GM18498 (cell line): ENCODE results near the gene UBE2V1.
A peak's percentile ranks its signal among the peaks of the same experiment; 100 is the strongest.

ENCODE experiments used
- ATAC-seq: cut with Tn5 transposase; IDR thresholded peaks from one replicate; pipeline ENCODE4 v1.9.1; 2021; ENCODE audit warnings: mild to moderate bottlenecking, moderate library complexity; ENCODE audit not compliant: unreplicated experiment

The UBE2V1 gene

GRCh38 chr20:50049442-50050026 is 63.4 kb downstream of the UBE2V1 start:
- ATAC-seq, result no peak

- no peak for ATAC-seq
Measured at GRCh38 chr20:50048420-50049166, 64.4 kb downstream of the UBE2V1 start.

DNA sequence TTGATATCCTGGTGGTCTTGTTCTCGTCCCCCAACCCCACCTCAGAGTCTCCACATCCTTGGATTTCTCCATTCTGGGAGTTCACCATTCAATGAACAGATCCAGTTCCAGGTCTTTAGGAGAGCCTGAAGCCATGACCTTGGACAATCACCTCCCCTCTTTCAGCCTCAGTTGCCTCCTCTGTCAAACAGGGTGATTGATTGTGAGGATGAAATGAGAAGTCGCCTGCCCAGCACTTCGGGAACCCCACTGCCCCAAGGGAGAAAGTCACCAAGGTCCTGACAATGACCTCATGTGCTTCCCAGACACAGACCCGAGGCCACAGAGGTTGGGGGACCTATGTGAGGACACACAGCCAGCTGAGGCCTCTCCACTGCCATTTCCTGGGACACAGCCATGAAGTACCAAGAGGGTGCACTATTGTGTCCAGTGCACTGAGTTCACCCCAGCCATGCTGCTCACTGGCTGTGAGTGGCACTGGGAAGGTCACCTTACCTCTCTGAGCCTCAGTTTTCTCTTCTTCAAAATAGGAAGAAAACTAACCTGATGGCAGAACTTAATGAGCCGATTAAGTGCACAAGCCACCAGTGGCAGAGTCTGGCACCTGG is 68.5 kb downstream of the UBE2V1 start:
- ATAC-seq, result no peak

DNA sequence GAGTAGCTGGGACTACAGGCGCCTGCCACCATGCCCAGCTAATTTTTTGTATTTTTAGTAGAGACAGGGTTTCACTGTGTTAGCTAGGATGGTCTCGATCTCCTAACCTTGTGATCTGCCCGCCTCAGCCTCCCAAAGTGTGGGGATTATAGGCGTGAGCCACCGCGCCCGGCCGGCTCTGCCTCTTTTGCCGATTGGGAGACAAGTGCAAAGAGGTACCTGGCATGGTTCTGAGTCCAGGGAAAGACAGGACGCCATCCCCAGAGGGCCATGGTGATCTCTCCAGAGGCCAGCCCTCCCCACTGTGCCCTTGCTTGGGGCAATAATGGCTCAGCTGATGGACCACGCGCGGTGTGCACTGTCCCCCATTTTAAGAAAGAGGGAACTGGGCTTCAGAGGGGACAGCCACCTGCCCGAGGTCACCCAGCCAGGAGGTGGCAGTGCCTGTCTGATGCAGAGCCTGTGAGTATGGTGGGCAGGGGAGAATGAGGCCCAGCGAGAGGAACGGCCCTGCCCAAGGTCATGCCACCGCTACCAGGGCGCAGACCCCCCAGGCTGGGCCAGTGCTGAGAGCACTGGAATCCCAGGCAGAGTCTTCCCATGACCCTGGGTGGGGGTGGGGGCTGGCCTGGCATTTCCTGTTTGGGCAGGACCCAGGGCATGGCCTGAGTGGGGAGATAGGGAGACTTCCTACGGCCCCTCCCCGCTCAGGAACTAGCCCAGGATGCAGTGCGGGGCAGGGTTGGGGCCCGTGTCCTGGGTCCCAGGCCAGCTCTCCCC is 69.2 kb downstream of the UBE2V1 start:
- ATAC-seq, result no peak

GRCh38 chr20:50042370-50043313 is 70.3 kb downstream of the UBE2V1 start:
- ATAC-seq, result no peak

DNA sequence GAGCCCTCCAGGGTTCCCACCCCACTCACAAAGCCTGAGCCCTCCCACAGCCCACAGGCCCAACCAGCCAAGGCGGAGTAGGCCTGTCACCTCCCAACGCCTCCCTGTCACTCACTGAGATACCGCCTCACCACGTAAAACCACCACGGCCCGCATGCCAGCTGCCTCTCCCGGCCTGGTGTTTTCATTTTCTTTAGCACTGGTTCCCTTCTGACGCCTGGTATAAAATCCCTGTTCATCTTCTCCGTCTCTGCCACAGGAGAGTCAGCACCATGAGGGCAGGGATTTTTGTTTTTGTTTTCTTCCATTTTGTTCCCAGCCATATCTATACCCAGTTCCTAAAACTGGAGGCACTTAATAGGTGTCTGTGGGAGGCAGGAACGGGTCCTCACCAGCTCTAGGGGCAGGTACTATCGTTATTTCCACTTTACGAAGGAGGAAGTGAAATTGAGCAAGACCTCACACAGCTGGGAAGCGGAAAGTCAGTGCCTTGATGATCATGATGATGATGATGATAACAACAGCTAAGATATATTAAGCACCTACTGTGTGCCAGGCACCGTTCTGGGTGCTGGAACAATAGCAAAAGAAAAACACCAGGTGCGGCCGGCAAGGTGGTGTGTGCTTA is 71.6 kb downstream of the UBE2V1 start:
- peak; percentile 47 for ATAC-seq

- ATAC-seq, result no peak
Measured at GRCh38 chr20:50040432-50041245, 72.3 kb downstream of the UBE2V1 start.

DNA sequence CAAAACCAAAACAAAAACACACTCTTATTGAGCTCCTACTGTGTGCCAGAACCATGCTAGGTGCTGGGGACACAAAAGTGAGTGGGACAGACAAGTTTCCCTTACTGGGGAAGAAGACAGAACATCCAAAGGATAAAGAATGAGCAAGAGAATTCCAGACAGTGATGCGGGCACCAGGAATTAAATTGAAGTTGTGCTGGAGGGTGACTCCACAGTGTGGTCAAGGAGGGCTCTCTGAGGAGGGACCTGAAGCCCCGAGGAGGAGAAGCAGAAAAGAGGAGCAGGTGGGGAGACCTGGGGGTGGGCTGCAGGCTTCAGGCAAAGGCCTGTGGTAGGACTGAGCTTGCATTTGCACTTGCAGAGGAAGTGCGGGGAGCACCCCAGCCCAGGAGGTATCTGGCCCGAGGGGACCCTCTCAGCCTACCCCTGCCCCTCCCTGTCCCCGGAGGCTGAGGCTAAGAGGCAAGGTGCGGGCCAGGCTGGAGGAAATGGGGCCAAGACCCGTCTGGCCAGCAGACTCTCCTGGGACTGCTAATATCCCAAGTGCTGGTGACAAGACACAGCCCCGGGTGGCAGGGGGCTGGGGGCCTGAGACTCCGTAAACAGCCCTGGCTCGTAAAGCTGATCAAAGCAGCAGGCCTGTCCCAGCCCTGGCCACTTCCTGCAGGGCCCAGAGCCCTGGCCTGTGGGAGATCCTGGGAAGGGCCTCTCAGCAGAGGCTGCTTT is 73.1 kb downstream of the UBE2V1 start:
- no peak for ATAC-seq

DNA sequence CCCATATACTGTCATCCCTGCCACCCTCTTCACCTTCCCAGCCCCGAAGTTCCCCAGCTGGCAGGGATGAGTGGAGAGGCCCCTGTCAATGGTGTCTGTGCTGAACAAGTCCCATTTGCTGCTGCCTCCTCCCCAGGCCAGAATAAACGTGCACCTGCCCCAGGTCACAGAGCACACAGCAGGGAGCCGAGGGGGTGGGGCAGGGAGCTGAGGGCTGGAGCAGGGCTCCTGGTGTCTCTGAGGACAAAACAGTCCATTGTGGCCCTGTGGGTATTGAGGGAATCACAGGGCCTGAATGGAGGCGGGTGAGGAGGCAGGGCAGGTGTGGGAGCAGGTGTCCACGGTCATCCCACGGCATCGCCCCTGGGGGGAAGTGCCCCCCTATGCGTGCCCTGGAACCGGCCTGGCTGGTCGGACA is 74.4 kb downstream of the UBE2V1 start:
- no peak for ATAC-seq

DNA sequence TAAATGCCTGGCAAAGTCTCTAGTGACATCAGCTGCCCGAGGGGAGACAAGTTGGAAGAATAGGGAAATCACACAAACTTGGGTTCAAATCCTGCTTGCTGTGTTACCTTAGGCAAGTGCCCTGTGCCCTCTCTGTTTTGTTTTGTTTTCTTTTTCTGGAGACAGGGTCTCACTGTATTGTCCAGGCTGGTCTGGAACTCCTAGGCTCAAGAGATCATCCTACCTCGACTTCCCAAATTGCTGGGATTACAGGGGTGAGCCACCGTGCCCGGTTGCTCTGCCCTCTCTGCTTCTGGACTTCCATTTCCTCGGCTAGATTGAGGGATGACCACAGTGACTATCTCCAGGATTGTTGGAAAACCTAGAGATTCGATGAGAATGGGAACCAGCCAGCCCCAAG is 74.8 kb downstream of the UBE2V1 start:
- ATAC-seq, result no peak

DNA sequence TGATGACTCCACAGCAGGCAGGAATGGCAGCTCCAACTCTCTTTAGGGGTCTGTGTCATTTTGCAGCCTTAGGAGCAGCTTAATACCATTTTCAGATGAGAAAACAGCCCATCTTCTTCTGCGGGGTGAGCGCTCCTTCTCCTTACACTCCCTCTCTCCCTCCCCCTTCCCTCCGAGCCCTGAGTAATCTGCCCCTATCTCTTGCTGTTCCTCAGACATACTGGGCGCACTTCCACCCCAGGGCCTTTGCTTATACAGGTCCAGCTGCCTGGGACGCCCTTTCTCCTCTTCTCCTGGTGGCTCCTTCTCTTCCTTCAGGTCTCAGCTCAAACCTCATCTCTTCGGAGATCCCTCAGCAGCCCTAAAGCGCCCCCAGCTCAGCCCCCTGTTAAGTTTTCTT is 75.4 kb downstream of the UBE2V1 start:
- ATAC-seq, result no peak

GRCh38 chr20:50037123-50037522 is 75.8 kb downstream of the UBE2V1 start:
- no peak for ATAC-seq

- ATAC-seq, result no peak
Measured at GRCh38 chr20:50036703-50037102, 76.2 kb downstream of the UBE2V1 start.

DNA sequence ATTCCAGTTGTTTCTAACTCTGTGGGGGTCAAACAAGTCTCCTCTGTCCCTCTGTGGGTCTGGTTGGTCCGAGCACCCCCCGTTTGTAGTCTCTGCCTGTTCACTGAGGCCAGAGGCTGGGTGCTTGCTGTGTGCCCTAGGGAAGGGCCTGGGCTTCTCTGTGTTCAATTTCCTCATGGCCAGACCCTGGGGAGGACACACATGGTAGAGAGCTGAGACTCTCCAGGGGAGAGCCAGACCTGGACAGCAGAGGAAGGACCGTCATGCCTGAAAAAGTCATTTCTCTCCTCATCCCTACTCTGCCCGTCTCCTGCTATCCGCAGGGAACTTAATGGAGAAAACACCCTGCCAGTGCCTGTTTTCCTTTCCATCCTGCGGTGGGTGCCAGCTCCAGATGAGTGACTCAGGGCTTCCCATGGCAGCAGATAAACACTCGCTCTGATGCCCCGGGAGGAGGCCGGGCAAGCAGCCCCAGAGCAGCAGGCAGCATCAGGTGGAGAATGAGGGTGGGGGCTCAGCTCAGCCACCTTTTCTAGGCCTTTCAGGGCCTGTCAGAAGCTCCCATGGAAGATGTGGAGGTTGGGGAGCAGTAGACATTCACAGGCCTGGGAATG is 78.3 kb downstream of the UBE2V1 start:
- no peak for ATAC-seq

- ATAC-seq, result no peak
Measured at GRCh38 chr20:50032955-50033666, 79.8 kb downstream of the UBE2V1 start.
